Fibroblast of pulmonary artery (primary cell): ENCODE measurements around the gene DNAJC17.

Experiments
- DNase-seq: peaks from one replicate; pipeline ENCODE4 v3.0.0-alpha.2; 2010; ENCODE audit warnings: low read depth
- H3K4me3 ChIP-seq: replicated peaks from 2 replicates; pipeline ENCODE4 v1.5.1; 2011; ENCODE audit warnings: low read depth, mild to moderate bottlenecking, control low read depth, low read length, moderate library complexity
- TF ChIP-seq, protein P1 (sequence below): IDR thresholded peaks from 2 replicates; pipeline ENCODE4 v1.5.1; 2011; ENCODE audit warnings: mild to moderate bottlenecking, control low read depth, low read length, inconsistent platforms; ENCODE audit errors: missing control alignments

DNAJC17 gene

GRCh38 chr15:40754574-40754882, 52.7 kb downstream of the DNAJC17 start:
- no peak for DNase-seq
- TF ChIP-seq, protein P1, sequence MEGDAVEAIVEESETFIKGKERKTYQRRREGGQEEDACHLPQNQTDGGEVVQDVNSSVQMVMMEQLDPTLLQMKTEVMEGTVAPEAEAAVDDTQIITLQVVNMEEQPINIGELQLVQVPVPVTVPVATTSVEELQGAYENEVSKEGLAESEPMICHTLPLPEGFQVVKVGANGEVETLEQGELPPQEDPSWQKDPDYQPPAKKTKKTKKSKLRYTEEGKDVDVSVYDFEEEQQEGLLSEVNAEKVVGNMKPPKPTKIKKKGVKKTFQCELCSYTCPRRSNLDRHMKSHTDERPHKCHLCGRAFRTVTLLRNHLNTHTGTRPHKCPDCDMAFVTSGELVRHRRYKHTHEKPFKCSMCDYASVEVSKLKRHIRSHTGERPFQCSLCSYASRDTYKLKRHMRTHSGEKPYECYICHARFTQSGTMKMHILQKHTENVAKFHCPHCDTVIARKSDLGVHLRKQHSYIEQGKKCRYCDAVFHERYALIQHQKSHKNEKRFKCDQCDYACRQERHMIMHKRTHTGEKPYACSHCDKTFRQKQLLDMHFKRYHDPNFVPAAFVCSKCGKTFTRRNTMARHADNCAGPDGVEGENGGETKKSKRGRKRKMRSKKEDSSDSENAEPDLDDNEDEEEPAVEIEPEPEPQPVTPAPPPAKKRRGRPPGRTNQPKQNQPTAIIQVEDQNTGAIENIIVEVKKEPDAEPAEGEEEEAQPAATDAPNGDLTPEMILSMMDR, result no peak
- H3K4me3 ChIP-seq, result peak overlapping the region; percentile 97

GRCh38 chr15:40751745-40752144, 55.5 kb downstream of the DNAJC17 start:
- H3K4me3 ChIP-seq, result no peak overlapping the region
- no peak for DNase-seq
- TF ChIP-seq, protein P1, result no peak

DNA sequence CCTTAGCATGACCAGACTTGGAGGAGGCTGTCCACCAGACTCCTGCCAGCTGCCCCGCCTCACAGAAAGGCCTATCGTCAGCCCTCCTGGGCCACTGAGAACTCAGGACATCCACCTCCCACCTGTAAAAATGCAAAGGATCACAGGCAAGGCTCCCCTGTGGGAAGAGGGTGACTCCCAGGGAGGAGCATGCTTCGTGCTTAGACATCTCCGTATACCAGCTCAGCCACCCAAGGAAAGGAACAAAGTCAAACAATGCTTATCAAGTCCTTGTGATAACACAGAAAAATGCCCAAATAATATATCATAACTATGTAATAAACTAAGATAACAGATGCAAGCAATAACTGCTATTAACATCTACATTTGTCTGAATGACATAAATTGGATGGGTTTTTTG, 56.4 kb downstream of the DNAJC17 start:
- DNase-seq, result no peak
- TF ChIP-seq, protein P1, result no peak
- H3K4me3 ChIP-seq, result no peak overlapping the region

DNA sequence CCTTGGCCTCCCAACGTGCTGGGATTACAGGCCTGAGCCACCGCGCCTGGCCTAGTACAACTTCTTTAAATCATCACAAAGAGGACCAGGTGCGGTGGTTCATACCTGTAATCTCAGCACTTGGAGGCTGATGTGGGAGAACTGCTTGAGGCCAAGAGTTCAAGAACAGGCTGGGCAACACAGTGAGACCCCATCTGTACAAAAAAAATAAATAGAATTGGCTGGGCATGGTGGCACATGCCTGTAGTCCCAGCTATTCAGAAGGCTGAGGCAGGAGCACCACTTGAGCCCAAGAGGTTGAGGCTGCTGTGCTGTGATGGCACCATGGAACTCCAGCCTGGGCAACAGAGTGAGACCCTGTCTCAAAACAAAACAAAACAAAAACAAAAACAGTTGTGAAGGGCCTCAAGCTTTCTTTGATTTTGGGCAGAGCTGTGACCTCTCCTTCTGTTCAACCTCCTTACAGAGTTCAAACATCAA, 58.1 kb downstream of the DNAJC17 start:
- TF ChIP-seq, protein P1, result no peak
- no peak for DNase-seq
- no peak overlapping the region for H3K4me3 ChIP-seq

- no peak for DNase-seq
These were observed 59.3 kb downstream of the DNAJC17 start for GRCh38 chr15:40747685-40748631.

DNA sequence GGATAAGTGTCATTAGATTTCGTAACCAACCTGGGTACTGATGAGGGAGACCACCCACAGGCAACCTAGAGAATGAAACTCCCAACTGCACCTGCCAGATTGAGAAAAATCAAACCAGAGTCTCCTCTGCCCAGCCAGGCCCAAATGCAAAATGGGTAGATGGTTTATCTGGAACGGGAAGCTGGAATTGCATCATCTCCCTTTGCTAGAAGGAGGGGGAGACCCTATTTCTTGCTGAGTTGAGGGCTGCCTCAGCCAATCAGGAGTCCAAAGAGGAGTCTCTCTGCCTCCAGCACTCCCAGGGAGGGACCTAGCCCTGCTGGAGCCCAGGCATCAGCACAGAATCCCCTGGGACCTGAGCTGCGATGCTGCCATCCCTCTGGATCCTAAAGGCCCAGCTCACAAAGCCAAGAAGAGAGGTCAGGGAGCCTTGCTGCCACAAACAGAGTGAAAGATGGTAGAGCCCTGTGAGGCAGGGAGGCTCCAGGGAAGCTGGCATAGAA, 60.3 kb downstream of the DNAJC17 start:
- no peak overlapping the region for H3K4me3 ChIP-seq
- peak; percentile 86 for DNase-seq
- TF ChIP-seq, protein P1, result no peak

More at GRCh38 chr15:40747685-40748631, 59.3 kb downstream of the DNAJC17 start:
- TF ChIP-seq, protein P1, result no peak
- H3K4me3 ChIP-seq, result no peak overlapping the region

- TF ChIP-seq, protein P1, result no peak
- no peak overlapping the region for H3K4me3 ChIP-seq
- no peak for DNase-seq
These were observed 62.5 kb downstream of the DNAJC17 start for GRCh38 chr15:40744815-40745152.
